OCI-LY1 (cell line): ENCODE results near the gene ETV6.

ENCODE experiments used
- EZH2 ChIP-seq: fragments of 200-600 bp; sonication (generic), shearing (Covaris generic); IDR thresholded peaks from 2 replicates; pipeline ENCODE4 v1.8.0; 2017; ENCODE audit warnings: borderline replicate concordance, mixed run types, mild to moderate bottlenecking, antibody characterized with exemption, low read length, moderate library complexity, mixed read lengths
- TF ChIP-seq, protein P1 (sequence below): fragments of 200-600 bp; sonication (generic), shearing (Covaris generic); IDR thresholded peaks from 2 replicates; pipeline ENCODE4 v1.5.1; 2017; ENCODE audit warnings: mild to moderate bottlenecking, antibody characterized with exemption, low read length, moderate library complexity, mixed read lengths

DNA sequence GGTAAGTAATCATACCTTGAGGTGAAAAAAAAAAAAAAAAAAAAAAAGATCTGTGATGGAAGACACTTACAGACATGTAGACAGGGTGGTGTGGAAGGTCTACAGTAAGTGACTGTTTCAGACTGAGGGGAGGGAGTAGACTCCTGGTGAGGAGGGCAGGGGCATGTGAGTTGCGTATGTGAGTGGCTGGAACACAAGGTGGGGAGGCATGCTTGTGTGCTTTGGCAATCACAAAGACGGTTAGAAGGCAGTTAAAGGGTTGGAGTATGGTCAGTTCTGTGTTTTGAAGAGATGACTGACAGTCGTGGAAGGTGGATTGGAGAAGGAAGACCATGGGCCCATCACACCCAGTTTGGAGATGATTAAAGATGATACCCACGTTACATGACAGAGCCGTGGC is 65.2 kb downstream of the ETV6 start:
- TF ChIP-seq, protein P1, sequence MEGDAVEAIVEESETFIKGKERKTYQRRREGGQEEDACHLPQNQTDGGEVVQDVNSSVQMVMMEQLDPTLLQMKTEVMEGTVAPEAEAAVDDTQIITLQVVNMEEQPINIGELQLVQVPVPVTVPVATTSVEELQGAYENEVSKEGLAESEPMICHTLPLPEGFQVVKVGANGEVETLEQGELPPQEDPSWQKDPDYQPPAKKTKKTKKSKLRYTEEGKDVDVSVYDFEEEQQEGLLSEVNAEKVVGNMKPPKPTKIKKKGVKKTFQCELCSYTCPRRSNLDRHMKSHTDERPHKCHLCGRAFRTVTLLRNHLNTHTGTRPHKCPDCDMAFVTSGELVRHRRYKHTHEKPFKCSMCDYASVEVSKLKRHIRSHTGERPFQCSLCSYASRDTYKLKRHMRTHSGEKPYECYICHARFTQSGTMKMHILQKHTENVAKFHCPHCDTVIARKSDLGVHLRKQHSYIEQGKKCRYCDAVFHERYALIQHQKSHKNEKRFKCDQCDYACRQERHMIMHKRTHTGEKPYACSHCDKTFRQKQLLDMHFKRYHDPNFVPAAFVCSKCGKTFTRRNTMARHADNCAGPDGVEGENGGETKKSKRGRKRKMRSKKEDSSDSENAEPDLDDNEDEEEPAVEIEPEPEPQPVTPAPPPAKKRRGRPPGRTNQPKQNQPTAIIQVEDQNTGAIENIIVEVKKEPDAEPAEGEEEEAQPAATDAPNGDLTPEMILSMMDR = no peak
- no peak for TF ChIP-seq EZH2
